Spleen (tissue), 7 donors: Measurements from ENCODE around the gene EPS8L3.

Source experiments
- POLR2A ChIP-seq, 3 donors: fragments of 450-650 bp; IDR thresholded peaks; one replicate each; pipeline ENCODE4 v1.5.1; 2017; ENCODE audit warnings: antibody characterized with exemption in 3 of 3, mild to moderate bottlenecking in 1 of 3
- POLR2AphosphoS5 ChIP-seq, 3 donors: sonication (generic); formaldehyde crosslinking; IDR thresholded peaks; one replicate each; pipeline ENCODE4 v1.5.1; 2017; ENCODE audit warnings: antibody characterized with exemption in 3 of 3
- TF ChIP-seq, protein P1 (sequence below), 11 experiments: fragments of 200-600 bp in 7 of 11; fragments of 450-650 bp in 4 of 11; sonication (generic) in 4 of 11; IDR thresholded peaks in 8 of 11; conservative IDR thresholded peaks in 3 of 11; 1 replicate in 7 of 11; 2 replicates in 4 of 11; pipeline versions ENCODE4 v1.4.0 to v1.8.0; 2016 to 2021; ENCODE audit warnings: antibody characterized with exemption in 11 of 11, inconsistent platforms in 4 of 11, mild to moderate bottlenecking in 1 of 11
- donor health status: DM: no; HTN: no; CAD: no; lungs with moderate emphysema.
- donor health status: DM: no; HTN: no; CAD: no.
- donor health status: DM: no; HTN: no; CAD: no.

DNA sequence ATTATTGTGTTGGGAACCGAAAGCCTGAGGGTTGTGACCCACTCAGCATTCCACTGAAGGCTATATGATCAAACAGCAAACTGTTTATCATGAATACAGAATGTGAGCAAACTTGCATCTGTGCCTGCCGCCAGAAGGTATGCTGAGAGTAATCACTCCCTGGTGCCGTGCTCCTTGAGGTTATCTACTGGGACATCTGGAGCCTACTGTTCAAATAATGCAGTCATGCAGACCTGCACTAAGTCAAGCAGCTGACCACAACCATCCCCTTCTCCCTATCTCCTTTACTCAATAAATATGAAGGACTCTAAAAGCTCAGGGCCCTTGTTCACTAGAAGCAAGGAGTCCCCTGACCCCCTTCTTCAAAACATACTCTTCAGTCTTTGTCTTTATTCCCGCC lies 38.2 kb downstream of the EPS8L3 start:
- TF ChIP-seq POLR2A (IDR thresholded peaks at IDR 0.05) (no peak), POLR2AphosphoS5 (IDR thresholded peaks at IDR 0.05) (no peak)
- TF ChIP-seq, protein P1, sequence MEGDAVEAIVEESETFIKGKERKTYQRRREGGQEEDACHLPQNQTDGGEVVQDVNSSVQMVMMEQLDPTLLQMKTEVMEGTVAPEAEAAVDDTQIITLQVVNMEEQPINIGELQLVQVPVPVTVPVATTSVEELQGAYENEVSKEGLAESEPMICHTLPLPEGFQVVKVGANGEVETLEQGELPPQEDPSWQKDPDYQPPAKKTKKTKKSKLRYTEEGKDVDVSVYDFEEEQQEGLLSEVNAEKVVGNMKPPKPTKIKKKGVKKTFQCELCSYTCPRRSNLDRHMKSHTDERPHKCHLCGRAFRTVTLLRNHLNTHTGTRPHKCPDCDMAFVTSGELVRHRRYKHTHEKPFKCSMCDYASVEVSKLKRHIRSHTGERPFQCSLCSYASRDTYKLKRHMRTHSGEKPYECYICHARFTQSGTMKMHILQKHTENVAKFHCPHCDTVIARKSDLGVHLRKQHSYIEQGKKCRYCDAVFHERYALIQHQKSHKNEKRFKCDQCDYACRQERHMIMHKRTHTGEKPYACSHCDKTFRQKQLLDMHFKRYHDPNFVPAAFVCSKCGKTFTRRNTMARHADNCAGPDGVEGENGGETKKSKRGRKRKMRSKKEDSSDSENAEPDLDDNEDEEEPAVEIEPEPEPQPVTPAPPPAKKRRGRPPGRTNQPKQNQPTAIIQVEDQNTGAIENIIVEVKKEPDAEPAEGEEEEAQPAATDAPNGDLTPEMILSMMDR (IDR thresholded peaks at IDR 0.05 in 8 of 11, conservative IDR thresholded peaks at IDR 0.05 in 3 of 11): no peak
